Measurements from ENCODE around the gene PDCD6IP.

PDCD6IP gene

DNA sequence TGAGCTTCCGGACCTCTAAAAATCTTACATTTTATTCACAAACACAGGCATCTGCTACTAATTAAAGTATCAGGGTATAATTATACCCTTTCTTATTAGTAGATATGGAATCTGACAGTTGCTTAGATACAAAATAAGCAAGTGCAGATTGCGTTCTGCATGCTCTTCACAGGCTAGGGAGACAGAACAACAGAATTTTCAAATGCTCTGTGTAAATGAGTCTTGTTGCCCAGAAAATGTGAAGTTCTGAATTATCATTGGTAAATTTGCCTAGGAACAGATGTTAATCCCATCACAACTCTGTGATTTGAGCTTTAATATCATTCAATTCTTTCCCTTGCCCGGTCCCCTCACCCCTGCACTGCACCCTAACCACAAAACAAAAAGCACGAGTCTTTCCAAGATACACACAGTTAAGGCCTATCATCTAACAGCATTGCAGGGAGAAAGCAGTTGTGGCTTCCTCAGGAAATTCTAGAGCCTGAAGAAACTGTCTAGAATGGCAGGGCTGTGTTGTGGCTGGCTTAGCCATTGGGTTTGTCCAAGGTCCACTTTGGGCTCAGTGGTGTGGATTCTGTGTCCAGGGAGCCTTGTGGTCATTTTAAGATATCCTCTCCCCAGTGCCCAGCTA is 119.8 kb downstream of the PDCD6IP start:
- no peak overlapping the region for H2AFZ ChIP-seq
- H3K79me2 ChIP-seq = no peaks in the 10 kb centered on the region
- no peak overlapping the region for H3K4me3 ChIP-seq (ENCODE audit: low read depth, low read length)
- H3K9ac ChIP-seq = no peak overlapping the region
- H3K4me1 ChIP-seq = no peaks in the 10 kb centered on the region
- H3K27me3 ChIP-seq (ENCODE audit: control insufficient read depth, insufficient read depth, low read length) = no peaks in the 10 kb centered on the region
- H3K9me3 ChIP-seq (ENCODE audit: control insufficient read depth, low read length) = no peaks in the 10 kb centered on the region
- H3K36me3 ChIP-seq (ENCODE audit: control insufficient read depth, insufficient read depth, low read length) = no peaks in the 10 kb centered on the region
- no peak overlapping the region for H3K27ac ChIP-seq
- TF ChIP-seq, protein P1, sequence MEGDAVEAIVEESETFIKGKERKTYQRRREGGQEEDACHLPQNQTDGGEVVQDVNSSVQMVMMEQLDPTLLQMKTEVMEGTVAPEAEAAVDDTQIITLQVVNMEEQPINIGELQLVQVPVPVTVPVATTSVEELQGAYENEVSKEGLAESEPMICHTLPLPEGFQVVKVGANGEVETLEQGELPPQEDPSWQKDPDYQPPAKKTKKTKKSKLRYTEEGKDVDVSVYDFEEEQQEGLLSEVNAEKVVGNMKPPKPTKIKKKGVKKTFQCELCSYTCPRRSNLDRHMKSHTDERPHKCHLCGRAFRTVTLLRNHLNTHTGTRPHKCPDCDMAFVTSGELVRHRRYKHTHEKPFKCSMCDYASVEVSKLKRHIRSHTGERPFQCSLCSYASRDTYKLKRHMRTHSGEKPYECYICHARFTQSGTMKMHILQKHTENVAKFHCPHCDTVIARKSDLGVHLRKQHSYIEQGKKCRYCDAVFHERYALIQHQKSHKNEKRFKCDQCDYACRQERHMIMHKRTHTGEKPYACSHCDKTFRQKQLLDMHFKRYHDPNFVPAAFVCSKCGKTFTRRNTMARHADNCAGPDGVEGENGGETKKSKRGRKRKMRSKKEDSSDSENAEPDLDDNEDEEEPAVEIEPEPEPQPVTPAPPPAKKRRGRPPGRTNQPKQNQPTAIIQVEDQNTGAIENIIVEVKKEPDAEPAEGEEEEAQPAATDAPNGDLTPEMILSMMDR (IDR thresholded peaks at IDR 0.05) = no peak
- H3K4me2 ChIP-seq (ENCODE audit: low read length) = no peak overlapping the region
